ENCODE measurements around the gene CORO2B. TPM values are rescaled to one million over a fixed set of nuclear protein-coding genes. Genes with fewer than 3 reads are reported as not detected.

CORO2B gene
- total RNA-seq, 6 experiments from 2014 or later, result 9.3 to 11.0 (median 9.9) TPM

- Mint-ChIP-seq H3K9me3 (no peaks in the 10 kb centered on the region), H3K36me3 (ENCODE audit: low read depth) (no peaks in the 10 kb centered on the region), H3K4me3 (no peak overlapping the region), H3K27ac (no peak overlapping the region), H3K27me3 (ENCODE audit: insufficient read depth) (peaks cover 4% of the 10 kb centered on the region), H3K4me1 (ENCODE audit: low read depth) (peaks cover 56% of the 10 kb centered on the region)
- DNase-seq, result no peak
- no peak for TF ChIP-seq CTCF (IDR thresholded peaks at IDR 0.05)
Measured at GRCh38 chr15:68593828-68594532, 15.2 kb downstream of the CORO2B start.

GRCh38 chr15:68594533-68595259 lies 15.9 kb downstream of the CORO2B start:
- H3K9me3 Mint-ChIP-seq, result no peaks in the 10 kb centered on the region
- H3K27me3 Mint-ChIP-seq (ENCODE audit: insufficient read depth), result peaks cover 4% of the 10 kb centered on the region
- no peak for DNase-seq
- no peak overlapping the region for H3K4me3 Mint-ChIP-seq
- no peak overlapping the region for H3K27ac Mint-ChIP-seq
- H3K36me3 Mint-ChIP-seq (ENCODE audit: low read depth), result no peaks in the 10 kb centered on the region
- TF ChIP-seq CTCF (IDR thresholded peaks at IDR 0.05), result no peak
- peaks cover 58% of the 10 kb centered on the region for H3K4me1 Mint-ChIP-seq (ENCODE audit: low read depth)

GRCh38 chr15:68595260-68595564 lies 16.4 kb downstream of the CORO2B start:
- DNase-seq, result no peak
- no peak overlapping the region for H3K27ac Mint-ChIP-seq
- no peak overlapping the region for H3K4me3 Mint-ChIP-seq
- TF ChIP-seq CTCF (IDR thresholded peaks at IDR 0.05), result no peak
- H3K27me3 Mint-ChIP-seq (ENCODE audit: insufficient read depth), result peaks cover 4% of the 10 kb centered on the region
- H3K4me1 Mint-ChIP-seq (ENCODE audit: low read depth), result peaks cover 63% of the 10 kb centered on the region
- H3K36me3 Mint-ChIP-seq (ENCODE audit: low read depth), result no peaks in the 10 kb centered on the region
- no peaks in the 10 kb centered on the region for H3K9me3 Mint-ChIP-seq

- H3K4me1 Mint-ChIP-seq (ENCODE audit: low read depth), result peaks cover 65% of the 10 kb centered on the region
- H3K27ac Mint-ChIP-seq, result no peak overlapping the region
- TF ChIP-seq CTCF (IDR thresholded peaks at IDR 0.05), result no peak
- no peak overlapping the region for H3K4me3 Mint-ChIP-seq
- H3K36me3 Mint-ChIP-seq (ENCODE audit: low read depth), result no peaks in the 10 kb centered on the region
- H3K9me3 Mint-ChIP-seq, result no peaks in the 10 kb centered on the region
- H3K27me3 Mint-ChIP-seq (ENCODE audit: insufficient read depth), result peaks cover 4% of the 10 kb centered on the region
- DNase-seq, result no peak
Measured at GRCh38 chr15:68595761-68596160, 17.0 kb downstream of the CORO2B start.

GRCh38 chr15:68596691-68597090 lies 17.9 kb downstream of the CORO2B start:
- no peaks in the 10 kb centered on the region for H3K9me3 Mint-ChIP-seq
- peaks cover 2% of the 10 kb centered on the region for H3K27me3 Mint-ChIP-seq (ENCODE audit: insufficient read depth)
- peaks cover 64% of the 10 kb centered on the region for H3K4me1 Mint-ChIP-seq (ENCODE audit: low read depth)
- H3K4me3 Mint-ChIP-seq, result no peak overlapping the region
- H3K36me3 Mint-ChIP-seq (ENCODE audit: low read depth), result no peaks in the 10 kb centered on the region
- no peak for DNase-seq
- 0 out of 2 replicates have a peak overlapping the region, but pooled peaks have one; percentile 29 for H3K27ac Mint-ChIP-seq
- no peak for TF ChIP-seq CTCF (IDR thresholded peaks at IDR 0.05)
